Gastrocnemius medialis (tissue), 4 donors: ENCODE measurements around the gene N4BP2L1.

Experiments
- CTCF ChIP-seq, 5 experiments: fragments of 450-650 bp in 3 of 5; fragments of 200-600 bp in 2 of 5; sonication (generic) in 2 of 5; IDR thresholded peaks in 4 of 5; conservative IDR thresholded peaks in 1 of 5; 1 replicate in 4 of 5; 2 replicates in 1 of 5; pipeline ENCODE4 v1.5.1; 2016 to 2019; ENCODE audit warnings: antibody characterized with exemption in 5 of 5, mild to moderate bottlenecking in 3 of 5, moderate library complexity in 3 of 5
- POLR2A ChIP-seq, 2 donors: fragments of 450-650 bp; IDR thresholded peaks; one replicate each; pipeline ENCODE4 v1.6.1; 2017; ENCODE audit warnings: antibody characterized with exemption in 2 of 2, mild to moderate bottlenecking in 2 of 2, moderate library complexity in 2 of 2

DNA sequence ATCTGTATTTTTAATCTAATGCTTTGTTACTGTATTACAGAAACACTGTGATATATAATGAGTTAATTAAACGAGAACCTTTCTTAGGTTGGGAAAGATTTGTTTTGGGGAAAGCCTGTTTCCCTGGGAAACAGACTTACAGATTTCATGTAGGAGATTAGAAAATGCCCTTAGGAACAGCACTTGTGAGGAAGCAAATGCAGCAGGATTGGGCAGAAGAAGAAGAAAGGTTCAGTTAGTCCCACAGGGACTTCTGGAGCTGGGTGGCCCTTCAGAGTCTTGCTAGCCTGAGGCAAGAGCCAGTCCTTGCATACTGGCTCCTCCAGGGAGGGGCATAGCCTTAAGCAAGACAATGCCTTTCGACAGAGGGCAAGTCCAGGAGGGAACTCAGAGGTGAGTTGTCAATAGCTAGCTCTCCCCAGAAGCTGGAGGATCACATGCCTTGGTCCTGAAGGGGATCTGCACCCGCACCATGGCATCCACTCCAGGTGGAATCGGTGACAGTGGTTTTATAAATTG lies 36.8 kb downstream of the N4BP2L1 start:
- TF ChIP-seq CTCF (IDR thresholded peaks at IDR 0.05 in 4 of 5, conservative IDR thresholded peaks at IDR 0.05 in 1 of 5) (no peak), POLR2A (IDR thresholded peaks at IDR 0.05) (no peak)
